B cell (primary cell): ENCODE results near the gene CLDN24.

Experiments
- CTCF ChIP-seq: fragments of 200-600 bp; IDR thresholded peaks from one replicate; pipeline ENCODE4 v1.8.0; 2022; ENCODE audit warnings: antibody characterized with exemption, mild to moderate bottlenecking
- EZH2 ChIP-seq: IDR thresholded peaks from 2 replicates; pipeline ENCODE4 v1.6.1; 2012; ENCODE audit warnings: borderline replicate concordance, low read depth, mild to moderate bottlenecking, moderate library complexity, low read length; ENCODE audit not compliant: insufficient read depth, poor library complexity, severe bottlenecking

- no peak for TF ChIP-seq EZH2
- no peak for TF ChIP-seq CTCF
These were observed 15.6 kb upstream of the CLDN24 start for GRCh38 chr4:183337833-183338232.
